Osteocyte (in vitro differentiated cells): Measurements from ENCODE around the gene PLA1A. TPM values are rescaled to one million over a fixed set of nuclear protein-coding genes. Genes with fewer than 3 reads are reported as not detected.
A peak's percentile ranks its signal among the peaks of the same experiment; 100 is the strongest.
"Not testable (repeated sequence)": the region's sequence is repeated elsewhere in the genome, so short reads cannot be mapped to it uniquely, and the experiment has no call there.

ENCODE experiments used
- DNase-seq: peaks from one replicate; pipeline ENCODE4 v3.0.0; 2021; ENCODE audit warnings: mixed read lengths; ENCODE audit not compliant: unreplicated experiment; ENCODE audit errors: extremely low spot score
- H3K27ac Mint-ChIP-seq: one replicate; pipeline ENCODE4 v1.8.0; 2021; ENCODE audit warnings: mild to moderate bottlenecking, mixed read lengths; ENCODE audit not compliant: unreplicated experiment
- H3K27me3 Mint-ChIP-seq: one replicate; pipeline ENCODE4 v1.8.0; 2021; ENCODE audit warnings: mixed read lengths; ENCODE audit not compliant: unreplicated experiment
- H3K36me3 Mint-ChIP-seq: one replicate; pipeline ENCODE4 v1.8.0; 2021; ENCODE audit warnings: mixed read lengths; ENCODE audit not compliant: unreplicated experiment
- H3K4me1 Mint-ChIP-seq: one replicate; pipeline ENCODE4 v1.8.0; 2021; ENCODE audit warnings: mixed read lengths; ENCODE audit not compliant: unreplicated experiment
- H3K4me3 Mint-ChIP-seq: one replicate; pipeline ENCODE4 v1.8.0; 2021; ENCODE audit warnings: mild to moderate bottlenecking, moderate library complexity, mixed read lengths; ENCODE audit not compliant: unreplicated experiment
- H3K9me3 Mint-ChIP-seq: one replicate; pipeline ENCODE4 v1.8.0; 2021; ENCODE audit warnings: mixed read lengths; ENCODE audit not compliant: unreplicated experiment
- CTCF ChIP-seq: fragments of 200-600 bp; sonication (generic); IDR thresholded peaks from 2 replicates; pipeline ENCODE4 v1.5.0; 2021; ENCODE audit warnings: antibody characterized with exemption, mild to moderate bottlenecking, moderate library complexity
- total RNA-seq: library from RNA; stranded (reverse); gene quantifications from 2 replicates; pipeline ENCODE4 v1.2.1, GENCODE V29; 2021

PLA1A gene
- total RNA-seq, 1 donor from 2014 or later = 0.86 TPM

DNA sequence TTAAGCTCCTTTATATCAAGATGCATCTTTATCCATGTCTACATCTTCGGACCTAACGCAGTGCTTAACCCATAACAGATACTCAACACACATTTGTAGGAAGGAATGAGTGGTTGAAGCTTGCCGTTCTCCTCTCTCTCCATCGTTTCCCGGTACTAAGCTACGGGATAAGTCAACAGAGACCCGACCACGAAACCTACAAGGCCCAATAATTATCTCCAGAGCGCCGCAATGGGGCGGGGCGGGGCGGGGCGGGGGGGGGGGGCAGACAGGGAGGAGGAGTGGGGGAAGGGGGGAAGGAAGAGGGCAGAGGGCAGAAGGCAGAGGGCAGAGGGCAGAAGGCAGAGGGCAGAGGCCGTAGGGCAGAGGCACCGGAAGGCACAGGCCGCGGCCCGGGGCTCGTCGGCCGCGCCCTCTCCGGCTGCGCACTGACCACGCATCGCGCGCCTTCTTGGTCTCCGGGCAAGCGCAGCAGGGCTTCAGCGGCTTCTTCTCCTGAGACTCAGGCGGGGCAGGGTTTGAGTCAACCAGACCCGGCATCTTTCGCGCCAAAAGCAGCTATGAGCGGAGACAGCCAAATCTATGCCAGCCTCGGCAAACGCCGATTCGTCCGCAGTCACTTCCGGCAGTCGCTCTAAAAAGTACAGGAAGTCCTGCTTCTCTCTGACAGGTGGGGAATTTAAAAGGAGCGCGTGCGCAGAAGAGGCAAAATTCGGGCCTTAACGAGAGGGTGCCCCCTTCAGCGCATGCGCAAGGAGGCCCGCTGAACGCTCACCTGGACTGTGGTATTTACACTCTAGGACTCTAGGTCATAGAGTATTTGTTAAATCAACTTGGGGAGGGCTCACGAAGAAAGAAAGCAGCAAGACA is 79.3 kb downstream of the PLA1A start, which contains the start of gene COX17:
COX17 (minus strand) TSS at position 636 of the 870 bp plus-strand sequence; CDS start at position 540, 96 bp downstream.
- peaks cover 14% of the 10 kb centered on the region for H3K36me3 Mint-ChIP-seq
- H3K27me3 Mint-ChIP-seq = no peaks in the 10 kb centered on the region
- DNase-seq = peak; percentile 96
- no peak for TF ChIP-seq CTCF
- no peaks in the 10 kb centered on the region for H3K9me3 Mint-ChIP-seq
- peaks cover 20% of the 10 kb centered on the region for H3K4me1 Mint-ChIP-seq
- peak within 1 kb of the TSS; percentile 84 for H3K4me3 Mint-ChIP-seq
- peak within 1 kb of the TSS; percentile 94 for H3K27ac Mint-ChIP-seq

DNA sequence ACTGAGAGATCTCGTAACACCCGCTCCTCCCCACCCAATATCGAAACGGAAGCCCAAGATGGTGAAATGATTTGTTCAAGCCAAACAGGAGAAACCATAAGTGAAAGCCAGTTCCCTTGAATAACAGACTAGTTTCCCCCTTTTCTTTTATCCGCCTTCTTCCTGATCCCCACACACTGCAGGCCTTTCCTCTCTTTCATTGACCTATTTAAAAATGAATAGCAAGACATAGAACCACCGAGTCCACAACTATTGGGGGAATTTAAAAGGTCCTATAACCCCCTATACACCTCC is 79.9 kb downstream of the PLA1A start:
- H3K9me3 Mint-ChIP-seq = no peaks in the 10 kb centered on the region
- peaks cover 20% of the 10 kb centered on the region for H3K4me1 Mint-ChIP-seq
- peak overlapping the region; percentile 94 for H3K27ac Mint-ChIP-seq
- H3K27me3 Mint-ChIP-seq = no peaks in the 10 kb centered on the region
- peaks cover 14% of the 10 kb centered on the region for H3K36me3 Mint-ChIP-seq
- no peak for TF ChIP-seq CTCF
- DNase-seq = no peak
- peak overlapping the region; percentile 84 for H3K4me3 Mint-ChIP-seq

- DNase-seq, H3K4me3 Mint-ChIP-seq, H3K9me3 Mint-ChIP-seq, H3K27me3 Mint-ChIP-seq, H3K27ac Mint-ChIP-seq, H3K36me3 Mint-ChIP-seq: not testable (repeated sequence)
- H3K4me1 Mint-ChIP-seq = peaks cover 20% of the 10 kb centered on the region
These were observed 80.5 kb downstream of the PLA1A start for GRCh38 chr3:119678209-119678608.

Other genes starting within 250 kb of the PLA1A start
- gene TMEM39A, start 134.3 kb upstream of the PLA1A start, total RNA-seq = 51.5 and 58.0 TPM in 2 replicates
- gene POGLUT1, start 128.9 kb upstream of the PLA1A start, total RNA-seq = 20.0 and 22.1 TPM in 2 replicates
- 98.8 and 103 TPM in 2 replicates for gene TIMMDC1, start 99.3 kb upstream of the PLA1A start, total RNA-seq
- not detected in 2 replicates for gene CD80, start 38.3 kb upstream of the PLA1A start, total RNA-seq
- gene ADPRH, start 18.4 kb upstream of the PLA1A start, total RNA-seq = 1.9 and 2.2 TPM in 2 replicates
- 2.1 and 2.4 TPM in 2 replicates for gene POPDC2, start 62.7 kb downstream of the PLA1A start, total RNA-seq
- gene COX17, start 79.5 kb downstream of the PLA1A start, total RNA-seq = 16.1 and 18.2 TPM in 2 replicates
- not detected in 2 replicates for gene CFAP91, start 105.1 kb downstream of the PLA1A start, total RNA-seq
- not detected in 2 replicates for gene NR1I2, start 184.2 kb downstream of the PLA1A start, total RNA-seq